ENCODE data around the gene M6PR.
"Not testable (repeated sequence)": the region's sequence is repeated elsewhere in the genome, so short reads cannot be mapped to it uniquely, and the experiment has no call there.

M6PR gene

GRCh38 chr12:8950702-8951478, 1.4 kb upstream of the M6PR start:
- DNase-seq (ENCODE audit: low read depth in 3 of 3), result no peak

DNA sequence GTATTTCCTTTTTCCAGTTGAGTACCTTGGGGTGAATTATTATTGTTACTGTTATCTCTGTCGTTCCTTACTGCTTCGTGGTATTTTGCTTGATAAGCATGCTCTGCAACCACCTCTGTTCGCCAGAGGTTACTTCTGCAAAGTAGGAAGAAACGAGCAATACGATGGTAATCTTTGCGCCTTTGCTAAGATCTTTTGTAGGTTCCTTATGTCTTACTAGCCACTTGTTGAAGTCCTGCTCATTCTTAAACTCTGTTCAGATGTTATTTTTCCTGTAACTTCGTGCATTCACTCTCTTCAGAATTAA, 729 bp upstream of the M6PR start:
- DNase-seq (ENCODE audit: low read depth in 3 of 3), result no peak

GRCh38 chr12:8948701-8949341, 624 bp downstream of the M6PR start:
- no peak for DNase-seq (ENCODE audit: low read depth in 3 of 3)

DNA sequence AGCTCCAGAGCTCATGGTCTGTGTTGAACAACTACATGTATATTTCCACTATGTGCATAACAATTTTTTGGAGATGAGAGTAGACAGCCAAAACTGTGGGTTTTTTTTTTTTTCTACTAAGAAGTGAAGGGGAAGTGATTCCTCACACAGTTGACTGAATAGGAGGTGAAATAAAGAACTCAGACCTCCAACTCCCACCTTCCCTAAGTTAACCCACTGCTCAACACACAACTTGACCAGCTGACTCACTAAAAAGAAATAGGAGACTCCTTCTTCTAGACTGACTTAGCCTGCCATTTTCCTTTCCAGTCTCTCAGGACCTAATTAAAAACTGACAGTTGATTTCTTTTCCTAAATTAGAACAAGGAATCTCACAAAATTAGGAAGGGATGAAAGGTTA, 1.7 kb downstream of the M6PR start:
- DNase-seq (ENCODE audit: low read depth in 3 of 3), result no peak

- DNase-seq (ENCODE audit: low read depth in 3 of 3), result no peak
Measured at GRCh38 chr12:8946733-8947132, 2.7 kb downstream of the M6PR start.

GRCh38 chr12:8943565-8944186, 5.8 kb downstream of the M6PR start:
- DNase-seq (ENCODE audit: low read depth in 3 of 3), result no peak

- no peak for DNase-seq (ENCODE audit: low read depth in 3 of 3)
Measured at GRCh38 chr12:8941691-8942478, 7.6 kb downstream of the M6PR start.

DNA sequence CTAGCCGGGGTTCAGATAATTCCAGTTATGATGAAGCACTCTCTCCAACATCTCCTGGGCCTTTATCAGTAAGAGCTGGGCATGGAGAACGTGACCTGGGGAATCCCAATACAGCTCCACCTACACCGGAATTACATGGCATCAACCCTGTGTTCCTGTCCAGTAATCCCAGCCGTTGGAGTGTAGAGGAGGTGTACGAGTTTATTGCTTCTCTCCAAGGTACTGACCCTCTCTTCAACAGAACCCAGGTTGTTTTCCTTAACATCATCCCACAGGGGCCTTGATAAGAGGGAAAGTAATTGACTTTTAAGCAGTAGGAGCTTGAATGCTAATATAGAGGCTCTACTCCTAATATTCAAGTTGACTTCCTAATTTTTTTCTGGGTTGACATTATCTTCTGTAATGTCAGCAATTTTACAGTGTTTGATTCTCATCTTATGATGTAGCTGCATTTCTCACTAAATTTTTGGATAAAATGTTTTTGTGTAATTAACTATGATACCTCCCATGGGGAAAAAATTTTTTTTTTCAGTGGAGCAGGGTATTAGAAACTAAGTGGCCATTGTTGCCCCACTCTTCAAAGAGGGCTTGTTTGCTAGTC, 11.5 kb downstream of the M6PR start:
- not testable (repeated sequence) for DNase-seq (ENCODE audit: low read depth in 3 of 3)

DNA sequence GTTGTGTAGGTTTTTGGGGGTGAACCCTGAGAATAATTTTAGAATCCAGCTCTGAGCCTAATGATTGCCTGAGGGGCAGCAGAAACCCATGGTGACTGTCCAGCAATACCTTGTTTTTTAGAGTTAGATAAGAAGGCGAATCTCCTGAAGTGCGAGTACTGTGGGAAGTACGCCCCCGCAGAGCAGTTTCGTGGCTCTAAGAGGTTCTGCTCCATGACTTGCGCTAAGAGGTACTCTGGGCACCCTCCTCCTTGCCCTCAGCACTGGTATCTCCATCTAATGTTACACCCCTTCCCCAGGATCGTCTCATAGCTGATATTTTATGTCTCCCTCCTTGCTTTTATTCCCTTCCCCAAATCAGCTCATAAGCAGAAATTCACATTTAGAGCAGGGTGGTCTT, 12.7 kb downstream of the M6PR start:
- no peak for DNase-seq (ENCODE audit: low read depth in 3 of 3)

DNA sequence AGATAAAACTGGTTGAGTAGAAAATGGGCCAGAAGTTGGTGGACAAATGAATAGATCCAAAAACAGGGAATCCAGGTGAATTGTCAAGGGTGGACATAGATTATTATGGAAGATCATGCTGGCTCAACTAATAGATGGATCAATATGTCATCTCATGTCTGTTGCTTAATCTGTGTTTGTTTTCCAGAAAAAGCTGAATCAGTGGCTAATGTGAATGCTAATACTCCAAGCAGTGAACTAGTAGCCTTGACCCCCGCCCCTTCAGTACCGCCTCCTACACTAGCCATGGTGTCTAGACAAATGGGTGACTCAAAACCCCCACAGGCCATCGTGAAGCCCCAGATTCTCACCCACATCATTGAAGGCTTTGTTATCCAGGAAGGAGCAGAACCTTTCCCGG, 15.4 kb downstream of the M6PR start:
- not testable (repeated sequence) for DNase-seq (ENCODE audit: low read depth in 3 of 3)

DNA sequence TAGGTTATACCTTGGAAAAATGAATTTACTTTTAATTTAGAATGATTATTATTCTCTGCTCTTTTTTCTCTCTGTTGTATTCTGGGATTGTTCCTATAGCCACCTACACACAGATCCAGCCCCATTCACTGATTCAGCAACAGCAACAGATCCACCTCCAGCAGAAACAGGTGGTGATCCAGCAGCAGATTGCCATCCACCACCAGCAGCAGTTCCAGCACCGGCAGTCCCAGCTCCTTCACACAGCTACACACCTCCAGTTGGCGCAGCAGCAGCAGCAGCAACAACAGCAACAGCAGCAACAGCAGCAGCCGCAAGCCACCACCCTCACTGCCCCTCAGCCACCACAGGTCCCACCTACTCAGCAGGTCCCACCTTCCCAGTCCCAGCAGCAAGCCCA, 17.0 kb downstream of the M6PR start:
- not testable (repeated sequence) for DNase-seq (ENCODE audit: low read depth in 3 of 3)

DNA sequence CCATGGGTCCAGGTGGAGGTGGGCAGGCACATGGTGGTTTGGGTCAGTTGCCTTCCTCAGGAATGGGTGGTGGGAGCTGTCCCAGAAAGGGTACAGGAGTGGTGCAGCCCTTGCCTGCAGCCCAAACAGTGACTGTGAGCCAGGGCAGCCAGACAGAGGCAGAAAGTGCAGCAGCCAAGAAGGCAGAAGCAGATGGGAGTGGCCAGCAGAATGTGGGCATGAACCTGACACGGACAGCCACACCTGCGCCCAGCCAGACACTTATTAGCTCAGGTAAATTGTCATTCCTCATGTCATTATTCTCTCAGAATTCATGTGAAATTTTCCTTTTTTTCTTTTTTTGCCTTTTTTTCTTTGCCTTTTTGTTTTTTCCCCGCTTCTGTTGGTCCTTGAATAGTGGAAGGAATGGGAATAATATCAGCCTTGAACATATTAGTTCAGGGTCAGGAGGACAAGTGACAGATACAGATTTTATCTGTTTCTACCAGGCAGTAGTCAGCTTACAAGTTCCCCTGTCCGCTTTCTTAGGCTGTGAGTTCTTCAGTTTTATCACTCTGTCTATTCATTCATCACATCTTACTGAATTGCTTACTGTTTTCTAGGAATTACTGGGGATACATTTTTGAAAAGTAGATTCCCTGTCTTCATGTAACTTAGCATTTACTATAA, 18.7 kb downstream of the M6PR start:
- not testable (repeated sequence) for DNase-seq (ENCODE audit: low read depth in 3 of 3)

DNA sequence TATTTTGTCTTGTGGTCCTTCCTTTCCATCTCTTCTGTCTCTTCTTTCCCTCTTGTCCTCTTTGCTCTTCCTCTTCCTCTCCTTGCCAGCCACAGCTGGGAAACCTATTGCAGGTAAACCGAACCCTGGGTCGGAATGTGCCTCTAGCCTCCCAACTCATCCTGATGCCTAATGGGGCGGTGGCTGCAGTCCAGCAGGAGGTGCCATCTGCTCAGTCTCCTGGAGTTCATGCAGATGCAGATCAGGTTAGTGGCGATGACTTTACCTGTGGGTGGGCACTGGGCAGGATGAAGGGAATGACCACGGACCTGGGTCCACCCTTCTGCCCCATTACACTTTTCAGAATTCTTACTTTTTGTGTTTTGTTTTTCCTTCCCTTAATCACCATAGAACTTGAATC, 26.9 kb downstream of the M6PR start:
- DNase-seq (ENCODE audit: low read depth in 3 of 3), result no peak

DNA sequence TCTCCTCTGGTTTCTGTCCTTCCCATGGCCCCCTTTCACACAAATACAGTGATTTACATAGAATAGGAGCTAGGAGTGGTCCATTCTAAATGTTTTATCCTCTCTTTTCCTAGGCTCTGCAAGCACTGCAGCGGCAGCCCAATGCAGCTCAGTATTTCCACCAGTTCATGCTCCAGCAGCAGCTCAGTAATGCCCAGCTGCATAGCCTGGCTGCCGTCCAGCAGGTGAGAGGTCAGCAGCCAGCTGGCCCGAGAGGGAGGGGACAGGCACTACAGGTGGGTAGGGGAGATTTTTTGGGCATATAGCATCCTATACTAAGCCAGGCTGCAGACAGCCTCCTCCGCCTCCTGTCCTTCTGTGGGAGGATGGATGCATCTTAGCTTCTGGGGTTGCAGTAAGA, 29.8 kb downstream of the M6PR start:
- DNase-seq (ENCODE audit: low read depth in 3 of 3), result not testable (repeated sequence)

- no peak for DNase-seq (ENCODE audit: low read depth in 3 of 3)
Measured at GRCh38 chr12:8917751-8918150, 31.7 kb downstream of the M6PR start.

GRCh38 chr12:8917031-8917430, 32.4 kb downstream of the M6PR start:
- no peak for DNase-seq (ENCODE audit: low read depth in 3 of 3)

DNA sequence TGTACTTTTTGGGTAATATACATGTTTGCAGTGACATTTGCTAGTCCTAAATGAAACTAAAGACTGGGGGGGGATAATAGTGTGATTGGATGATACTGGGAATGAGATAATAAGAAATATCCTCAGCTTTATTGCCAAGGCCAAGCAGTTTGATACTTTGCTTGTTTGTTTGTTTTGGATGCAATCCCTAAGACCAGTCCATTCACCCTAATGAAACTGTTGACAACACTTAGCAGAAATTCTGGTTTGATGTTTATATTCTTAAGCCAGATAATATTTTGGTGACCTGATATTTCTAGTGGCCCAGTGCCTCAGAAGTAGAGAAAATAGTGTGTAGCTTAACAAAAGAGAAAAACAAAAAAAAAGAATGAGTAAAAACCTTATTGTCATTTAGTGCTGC, 33.3 kb downstream of the M6PR start:
- no peak for DNase-seq (ENCODE audit: low read depth in 3 of 3)

DNA sequence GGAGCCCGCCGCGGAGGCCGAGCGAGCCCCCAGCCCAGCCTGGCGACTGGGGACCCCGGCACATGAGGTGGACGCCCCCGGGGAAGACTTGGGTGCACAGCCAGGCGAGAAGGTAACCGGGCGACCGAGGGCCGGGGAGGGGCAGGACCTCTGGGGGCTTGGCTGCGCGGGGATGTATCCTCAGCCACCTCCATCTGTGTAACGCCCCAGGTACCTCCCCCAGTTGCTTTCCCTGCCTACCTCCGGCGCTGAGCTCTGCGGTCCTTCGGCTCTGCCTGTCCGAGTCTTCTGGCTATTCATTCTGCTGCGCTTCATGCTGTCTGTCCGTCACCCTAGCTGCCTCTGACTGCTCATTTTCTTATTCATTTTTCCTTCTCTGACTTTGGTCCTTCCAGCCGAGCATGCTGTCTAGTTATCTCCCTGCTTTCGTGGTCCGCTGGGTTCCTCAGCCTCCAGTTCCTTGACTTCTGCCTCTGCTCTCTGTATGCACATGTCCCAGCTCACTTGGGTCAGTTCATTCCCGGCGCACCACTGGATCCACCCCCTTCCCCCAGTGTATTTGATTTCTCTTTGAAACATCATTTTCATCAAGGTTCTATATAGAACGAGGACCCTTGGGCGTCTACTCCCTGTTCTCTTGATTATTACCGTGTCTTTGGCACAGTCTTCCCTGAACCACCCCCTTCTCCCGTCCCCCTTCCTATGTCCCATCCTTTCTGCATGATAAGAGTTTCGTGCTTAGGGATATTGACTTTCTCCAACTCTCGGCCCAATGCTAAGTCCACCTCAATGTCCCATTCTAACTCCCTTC, 34.5 kb downstream of the M6PR start:
- peak; percentile 25 to 62 (median 30) for DNase-seq (ENCODE audit: low read depth in 3 of 3)

GRCh38 chr12:8914033-8914715, 35.3 kb downstream of the M6PR start, which contains the start of gene PHC1:
PHC1 (plus strand) TSS chr12:8914509; CDS start chr12:8917678, 3,169 bp downstream.
- peak; percentile 60 to 76 (median 66) for DNase-seq (ENCODE audit: low read depth in 3 of 3)

- no peak for DNase-seq (ENCODE audit: low read depth in 3 of 3)
Measured at GRCh38 chr12:8913702-8914032, 35.8 kb downstream of the M6PR start.
